ENCODE results near the gene ZNF792.
"Not testable (repeated sequence)": the region's sequence is repeated elsewhere in the genome, so short reads cannot be mapped to it uniquely, and the experiment has no call there.

Gene ZNF792

DNA sequence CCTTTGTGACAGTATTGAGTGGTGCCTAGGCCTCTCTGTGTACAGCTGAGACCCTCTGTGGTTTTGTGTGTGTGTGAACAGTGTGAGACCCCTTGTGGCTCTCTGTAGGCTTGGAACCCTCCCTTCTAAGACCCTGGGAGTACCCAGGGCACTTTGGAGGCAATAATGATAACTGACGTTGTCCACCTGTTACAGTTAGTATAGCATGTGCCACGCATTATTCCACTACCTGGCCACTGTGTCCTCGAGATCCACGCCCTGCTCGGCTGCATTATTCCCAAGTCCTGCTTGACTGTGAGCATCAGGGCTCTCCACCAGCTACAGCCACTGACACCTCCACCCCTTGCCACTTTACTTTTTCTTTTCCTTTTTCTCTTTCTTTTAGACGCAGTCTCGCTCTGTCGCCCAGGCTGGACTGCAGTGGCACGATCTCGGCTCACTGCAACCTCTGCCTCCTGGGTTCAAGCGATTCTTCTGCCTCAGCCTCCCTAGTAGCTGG is 38.1 kb upstream of the ZNF792 start:
- TF ChIP-seq CTCF (IDR thresholded peaks at IDR 0.05; ENCODE audit: low read depth, low read length, missing control alignments): no peak
- in situ Hi-C loops (cut with HindIII; ENCODE audit: low sequenced_read_pairs): no loop called here
- no peak overlapping the region for H3K4me3 ChIP-seq (ENCODE audit: low read depth, low read length)
- DNase-seq (ENCODE audit: low read depth): no peak

- peak overlapping the region; percentile 77 for H3K4me3 ChIP-seq (ENCODE audit: low read depth, low read length)
- DNase-seq (ENCODE audit: low read depth): no peak
- no peak for TF ChIP-seq CTCF (IDR thresholded peaks at IDR 0.05; ENCODE audit: low read depth, low read length, missing control alignments)
- in situ Hi-C loops (cut with HindIII; ENCODE audit: low sequenced_read_pairs): no loop called here
These were observed 36.8 kb upstream of the ZNF792 start for GRCh38 chr19:35000647-35001501.

DNA sequence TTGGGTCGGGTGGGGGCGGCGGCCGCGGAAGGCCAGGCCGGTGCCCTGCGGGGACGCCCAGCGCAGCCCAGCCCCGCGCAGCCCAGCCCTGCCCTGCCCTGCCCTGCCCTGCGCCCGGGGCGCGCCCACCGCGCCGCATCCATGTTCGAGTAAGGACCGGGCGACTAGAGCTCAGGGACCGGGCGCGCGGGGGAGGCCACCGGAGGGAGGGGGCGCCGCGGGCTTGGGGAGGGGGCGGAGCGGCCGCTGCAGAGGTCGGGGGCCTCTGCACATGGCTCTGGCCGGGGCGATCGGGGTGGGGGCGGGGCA is 36.3 kb upstream of the ZNF792 start:
- H3K4me3 ChIP-seq (ENCODE audit: low read depth, low read length): peak overlapping the region; percentile 77
- DNase-seq (ENCODE audit: low read depth): no peak
- in situ Hi-C loops (cut with HindIII; ENCODE audit: low sequenced_read_pairs): no loop called here
- no peak for TF ChIP-seq CTCF (IDR thresholded peaks at IDR 0.05; ENCODE audit: low read depth, low read length, missing control alignments)

GRCh38 chr19:34999498-35000337 is 35.7 kb upstream of the ZNF792 start, which contains the start of gene GRAMD1A:
GRAMD1A (plus strand) TSS chr19:35000323; CDS start chr19:35000479, 156 bp downstream.
- DNase-seq (ENCODE audit: low read depth): peak; percentile 41
- H3K4me3 ChIP-seq (ENCODE audit: low read depth, low read length): peak within 1 kb of the TSS; percentile 77
- in situ Hi-C loops (cut with HindIII; ENCODE audit: low sequenced_read_pairs): no loop called here
- TF ChIP-seq CTCF (IDR thresholded peaks at IDR 0.05; ENCODE audit: low read depth, low read length, missing control alignments): no peak

- in situ Hi-C loops (cut with HindIII; ENCODE audit: low sequenced_read_pairs): no loop called here
- H3K4me3 ChIP-seq (ENCODE audit: low read depth, low read length): peak overlapping the region; percentile 77
- no peak for DNase-seq (ENCODE audit: low read depth)
- TF ChIP-seq CTCF (IDR thresholded peaks at IDR 0.05; ENCODE audit: low read depth, low read length, missing control alignments): no peak
These were observed 34.9 kb upstream of the ZNF792 start for GRCh38 chr19:34998777-34999497.

DNA sequence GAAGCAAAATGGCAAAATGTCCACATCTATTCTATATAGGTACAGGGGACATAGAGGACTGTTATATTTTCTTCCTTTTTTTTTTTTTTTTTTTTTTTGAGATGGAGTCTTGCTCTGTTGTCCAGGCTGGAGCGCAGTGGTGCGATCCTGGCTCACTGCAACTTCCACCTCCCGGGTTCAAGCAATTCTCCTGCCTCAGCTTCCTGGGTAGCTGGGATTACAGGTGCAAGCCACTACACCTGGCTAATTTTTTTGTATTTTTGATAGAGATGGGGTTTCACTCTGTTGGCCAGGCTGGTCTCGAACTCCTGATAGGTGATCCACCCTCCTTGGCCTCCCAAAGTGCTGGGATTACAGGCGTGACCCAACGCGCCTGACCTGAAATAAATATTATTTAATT is 34.2 kb upstream of the ZNF792 start:
- DNase-seq (ENCODE audit: low read depth); in situ Hi-C loops (cut with HindIII; ENCODE audit: low sequenced_read_pairs); H3K4me3 ChIP-seq (ENCODE audit: low read depth, low read length): not testable (repeated sequence)
